Right atrium auricular region (tissue), 2 donors: ENCODE results near the gene OR51M1. TPM values are rescaled to one million over a fixed set of nuclear protein-coding genes. Genes with fewer than 3 reads are reported as not detected.

Experiments
- DNase-seq: peaks from one replicate; pipeline ENCODE4 v3.0.0-alpha.2; 2019; ENCODE audit warnings: low spot score
- H3K27ac ChIP-seq, 2 donors: fragments of 200-600 bp; sonication (generic); 1 replicate in 1 of 2; 2 replicates in 1 of 2; pipeline ENCODE4 v1.5.1; 2016 to 2019
- H3K27me3 ChIP-seq, 2 donors: fragments of 200-600 bp; sonication (generic); one replicate each; pipeline versions ENCODE4 v1.5.1 to v1.6.0; 2017 to 2019
- H3K36me3 ChIP-seq: fragments of 200-600 bp; sonication (generic); one replicate; pipeline ENCODE4 v1.5.1; 2016
- H3K4me1 ChIP-seq, 2 donors: fragments of 200-600 bp; sonication (generic); one replicate each; pipeline versions ENCODE4 v1.5.1 to v1.6.0; 2017 to 2019
- H3K4me3 ChIP-seq, 2 donors: fragments of 200-600 bp; sonication (generic); 1 replicate in 1 of 2; 2 replicates in 1 of 2; pipeline ENCODE4 v1.5.1; 2017 to 2019; ENCODE audit warnings: mild to moderate bottlenecking in 1 of 2, moderate library complexity in 1 of 2
- H3K9me3 ChIP-seq, 2 donors: fragments of 200-600 bp; sonication (generic); one replicate each; pipeline ENCODE4 v1.5.1; 2019
- total RNA-seq, 2 donors: library from RNA; depleted of rRNA; stranded (reverse); fragments of >200 nt; gene quantifications; one replicate each; pipeline ENCODE4 v1.1.0, GENCODE V29; 2016
- TF ChIP-seq, protein P1 (sequence below), 2 donors: fragments of 200-600 bp; sonication (generic); IDR thresholded peaks; one replicate each; pipeline ENCODE4 v1.5.1; 2019; ENCODE audit warnings: antibody characterized with exemption in 2 of 2

The OR51M1 gene
- total RNA-seq, 2 donors from 2014 or later, result not detected

DNA sequence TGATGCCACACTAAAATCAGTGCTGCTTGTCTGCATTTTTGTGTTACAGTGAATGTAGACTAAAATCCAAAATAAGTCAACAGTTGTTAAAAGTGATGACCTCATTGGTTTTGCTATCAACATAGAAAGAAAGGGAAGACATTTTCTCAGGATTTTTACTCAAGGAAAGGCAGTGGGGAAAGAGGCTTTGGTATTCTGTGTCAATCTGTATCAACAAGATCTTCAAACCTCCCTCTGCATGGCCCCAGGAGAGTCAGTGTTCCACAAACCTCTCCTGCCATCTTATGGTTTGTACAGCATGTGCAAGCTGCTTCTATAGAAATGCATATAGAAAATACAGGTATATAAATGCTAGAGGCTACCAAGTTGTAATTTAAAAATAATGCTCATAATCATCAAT, 13.8 kb upstream of the OR51M1 start:
- TF ChIP-seq, protein P1, sequence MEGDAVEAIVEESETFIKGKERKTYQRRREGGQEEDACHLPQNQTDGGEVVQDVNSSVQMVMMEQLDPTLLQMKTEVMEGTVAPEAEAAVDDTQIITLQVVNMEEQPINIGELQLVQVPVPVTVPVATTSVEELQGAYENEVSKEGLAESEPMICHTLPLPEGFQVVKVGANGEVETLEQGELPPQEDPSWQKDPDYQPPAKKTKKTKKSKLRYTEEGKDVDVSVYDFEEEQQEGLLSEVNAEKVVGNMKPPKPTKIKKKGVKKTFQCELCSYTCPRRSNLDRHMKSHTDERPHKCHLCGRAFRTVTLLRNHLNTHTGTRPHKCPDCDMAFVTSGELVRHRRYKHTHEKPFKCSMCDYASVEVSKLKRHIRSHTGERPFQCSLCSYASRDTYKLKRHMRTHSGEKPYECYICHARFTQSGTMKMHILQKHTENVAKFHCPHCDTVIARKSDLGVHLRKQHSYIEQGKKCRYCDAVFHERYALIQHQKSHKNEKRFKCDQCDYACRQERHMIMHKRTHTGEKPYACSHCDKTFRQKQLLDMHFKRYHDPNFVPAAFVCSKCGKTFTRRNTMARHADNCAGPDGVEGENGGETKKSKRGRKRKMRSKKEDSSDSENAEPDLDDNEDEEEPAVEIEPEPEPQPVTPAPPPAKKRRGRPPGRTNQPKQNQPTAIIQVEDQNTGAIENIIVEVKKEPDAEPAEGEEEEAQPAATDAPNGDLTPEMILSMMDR (IDR thresholded peaks at IDR 0.05), result no peak
- H3K27me3 ChIP-seq, result no peaks in the 10 kb centered on the region
- no peak overlapping the region for H3K4me3 ChIP-seq
- no peaks in the 10 kb centered on the region for H3K36me3 ChIP-seq
- no peak for DNase-seq
- peaks cover 0 to 10% of the 10 kb centered on the region in 2 donors for H3K4me1 ChIP-seq
- H3K9me3 ChIP-seq, result no peaks in the 10 kb centered on the region
- H3K27ac ChIP-seq, result no peak overlapping the region

DNA sequence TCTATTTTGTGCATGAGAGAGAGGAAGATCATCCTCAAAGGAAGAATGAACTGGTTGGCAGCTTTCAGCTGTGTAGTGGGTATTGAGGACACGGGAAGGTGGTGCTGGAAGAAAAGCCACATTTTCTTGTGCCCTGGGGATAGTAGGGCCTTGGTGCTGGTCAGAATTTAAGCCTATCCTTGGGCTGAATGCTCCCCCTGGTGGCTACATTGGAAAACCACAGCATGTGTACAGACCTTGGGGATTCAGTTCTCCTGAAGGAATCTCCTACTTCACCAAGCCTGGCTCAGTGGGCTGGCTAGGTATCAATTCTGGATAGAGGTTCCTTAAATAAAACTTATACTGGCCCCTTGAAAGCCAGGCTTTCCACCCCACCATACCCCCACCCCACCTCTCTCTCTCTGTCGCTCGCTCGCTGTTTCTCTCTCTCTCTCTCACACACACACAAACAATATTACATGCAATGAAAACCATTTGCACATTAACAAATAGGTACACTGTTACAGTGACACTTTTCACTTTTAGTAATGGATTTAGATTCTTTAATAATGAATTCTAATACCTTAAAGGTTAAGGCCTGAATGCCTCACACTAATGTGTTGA, 2.8 kb upstream of the OR51M1 start:
- H3K4me3 ChIP-seq, result no peak overlapping the region
- H3K27me3 ChIP-seq, result no peaks in the 10 kb centered on the region
- H3K36me3 ChIP-seq, result no peaks in the 10 kb centered on the region
- DNase-seq, result no peak
- no peak overlapping the region for H3K27ac ChIP-seq
- H3K9me3 ChIP-seq, result no peaks in the 10 kb centered on the region
- TF ChIP-seq, protein P1 (IDR thresholded peaks at IDR 0.05), result peak in 1 of 2 donors; percentile 81
- no peaks in the 10 kb centered on the region for H3K4me1 ChIP-seq

DNA sequence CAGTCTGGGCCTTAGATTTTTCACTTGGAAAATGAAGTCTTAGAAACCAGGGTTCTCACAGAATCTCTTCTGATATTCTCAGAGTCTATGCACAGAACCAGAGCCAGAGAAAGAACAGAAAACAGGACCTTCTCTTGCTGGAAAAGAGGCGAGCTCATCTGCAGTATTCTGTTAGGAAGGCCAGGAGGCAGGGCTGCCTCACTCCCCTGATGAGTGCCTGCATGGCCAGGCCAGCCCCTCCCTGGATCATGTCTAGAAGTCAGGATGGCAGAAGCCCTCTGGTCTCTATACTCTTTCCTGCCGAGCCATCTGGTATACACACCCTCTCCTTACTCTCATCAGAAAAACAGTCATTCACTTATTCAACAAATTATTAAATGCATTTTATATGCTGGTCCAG, 723 bp downstream of the OR51M1 start:
- Histone ChIP-seq H3K9me3 (no peaks in the 10 kb centered on the region), H3K4me1 (no peaks in the 10 kb centered on the region), H3K36me3 (no peaks in the 10 kb centered on the region), H3K27ac (no peak overlapping the region), H3K27me3 (no peaks in the 10 kb centered on the region), H3K4me3 (no peak overlapping the region)
- TF ChIP-seq, protein P1 (IDR thresholded peaks at IDR 0.05), result no peak
- DNase-seq, result no peak

DNA sequence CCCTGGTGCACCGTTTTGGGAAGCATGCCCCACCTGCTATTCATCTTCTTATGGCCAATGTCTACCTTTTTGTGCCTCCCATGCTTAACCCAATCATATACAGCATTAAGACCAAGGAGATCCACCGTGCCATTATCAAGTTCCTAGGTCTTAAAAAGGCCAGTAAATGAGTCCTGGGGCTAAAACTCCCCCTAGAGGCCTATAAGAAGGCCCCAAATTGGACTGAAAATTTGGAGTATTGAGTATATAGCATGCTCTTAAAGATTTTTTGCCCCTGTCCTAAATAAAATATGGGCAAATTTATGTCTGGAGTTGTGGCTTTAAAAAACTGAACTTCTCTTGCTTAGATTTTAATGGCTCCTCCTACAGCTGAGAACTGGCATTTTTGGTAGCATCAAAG, 6.6 kb downstream of the OR51M1 start:
- H3K27ac ChIP-seq, result no peak overlapping the region
- TF ChIP-seq, protein P1 (IDR thresholded peaks at IDR 0.05), result no peak
- DNase-seq, result no peak
- no peaks in the 10 kb centered on the region for H3K27me3 ChIP-seq
- H3K9me3 ChIP-seq, result no peaks in the 10 kb centered on the region
- H3K36me3 ChIP-seq, result no peaks in the 10 kb centered on the region
- H3K4me3 ChIP-seq, result no peak overlapping the region
- no peaks in the 10 kb centered on the region for H3K4me1 ChIP-seq

DNA sequence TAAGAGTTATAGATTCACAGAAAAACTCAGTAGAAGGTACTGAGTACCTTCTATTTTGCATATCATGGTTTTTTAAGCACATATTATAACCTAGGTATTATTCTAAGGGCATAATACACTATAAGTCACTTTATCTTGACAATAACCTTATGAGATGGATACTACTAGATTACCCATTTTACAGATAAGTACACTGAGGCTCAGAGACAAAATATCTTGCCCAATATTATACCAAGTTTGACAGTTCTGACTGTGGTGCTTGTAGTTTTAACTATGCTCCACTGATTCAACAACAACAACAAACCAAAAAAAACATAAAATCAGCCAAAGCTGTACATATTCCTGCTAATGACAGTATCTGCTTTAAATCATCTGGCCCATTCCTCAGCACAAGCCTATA, 10.5 kb downstream of the OR51M1 start:
- TF ChIP-seq, protein P1 (IDR thresholded peaks at IDR 0.05), result no peak
- Histone ChIP-seq H3K4me3 (no peak overlapping the region), H3K9me3 (no peaks in the 10 kb centered on the region), H3K27ac (no peak overlapping the region), H3K36me3 (no peaks in the 10 kb centered on the region), H3K27me3 (no peaks in the 10 kb centered on the region), H3K4me1 (no peaks in the 10 kb centered on the region)
- no peak for DNase-seq

DNA sequence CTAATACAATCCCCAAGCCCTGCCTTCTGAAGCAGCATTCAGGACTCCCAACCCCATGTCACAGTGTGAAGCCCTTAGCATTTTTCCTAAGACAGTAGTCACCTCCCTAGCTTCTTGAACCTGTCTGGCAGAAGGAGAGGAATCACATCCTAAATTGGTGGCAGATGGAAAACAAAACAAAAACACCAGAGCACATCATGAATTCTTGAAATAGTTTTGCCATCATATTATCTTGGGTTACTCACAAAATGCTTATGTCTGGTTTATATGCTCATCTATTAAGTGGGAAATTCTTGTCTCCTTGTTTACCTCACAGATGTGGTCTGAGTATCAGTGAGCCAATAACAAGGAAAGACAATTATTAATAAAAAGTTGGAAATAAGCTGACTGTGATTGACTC, 15.3 kb downstream of the OR51M1 start:
- Histone ChIP-seq H3K9me3 (no peaks in the 10 kb centered on the region), H3K4me1 (no peaks in the 10 kb centered on the region), H3K36me3 (no peaks in the 10 kb centered on the region), H3K27ac (no peak overlapping the region), H3K4me3 (no peak overlapping the region), H3K27me3 (no peaks in the 10 kb centered on the region)
- TF ChIP-seq, protein P1 (IDR thresholded peaks at IDR 0.05), result no peak
- no peak for DNase-seq
